HG02642 (cell line): Measurements from ENCODE around the gene NPM1.

Experiments
- ATAC-seq: cut with Tn5 transposase; IDR thresholded peaks from one replicate; pipeline ENCODE4 v1.9.1; 2021; ENCODE audit warnings: mild to moderate bottlenecking; ENCODE audit not compliant: unreplicated experiment, poor library complexity

The NPM1 gene

DNA sequence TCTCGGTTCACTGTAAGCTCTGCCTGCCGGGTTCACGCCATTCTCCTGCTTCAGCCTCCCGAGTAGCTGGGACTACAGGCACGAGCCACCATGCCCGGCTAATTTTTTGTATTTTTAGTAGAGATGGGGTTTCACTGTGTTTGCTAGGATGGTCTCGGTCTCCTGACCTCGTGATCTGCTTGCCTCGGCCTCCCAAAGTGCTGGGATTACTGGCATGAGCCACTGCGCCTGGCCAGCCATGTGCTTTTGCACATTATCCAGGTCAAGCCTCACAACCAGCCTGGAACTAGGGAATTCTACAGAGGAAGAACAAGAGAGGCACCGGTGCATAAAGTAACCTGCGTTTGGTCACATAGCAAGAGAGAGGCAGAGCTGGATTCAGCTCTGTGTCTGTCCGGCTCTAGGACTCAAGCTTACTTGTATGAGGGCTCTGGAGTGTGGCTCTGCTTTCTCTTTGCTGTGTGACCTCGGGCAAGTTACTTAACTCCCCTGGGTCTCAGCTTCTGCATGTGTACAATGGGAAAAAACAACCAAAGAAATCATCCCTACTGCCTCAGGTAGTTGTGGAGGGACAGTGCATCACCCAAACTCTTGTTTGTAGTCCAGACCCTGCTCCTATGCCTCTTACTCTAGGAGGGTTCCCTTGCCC, 38.1 kb downstream of the NPM1 start:
- ATAC-seq, result no peak

DNA sequence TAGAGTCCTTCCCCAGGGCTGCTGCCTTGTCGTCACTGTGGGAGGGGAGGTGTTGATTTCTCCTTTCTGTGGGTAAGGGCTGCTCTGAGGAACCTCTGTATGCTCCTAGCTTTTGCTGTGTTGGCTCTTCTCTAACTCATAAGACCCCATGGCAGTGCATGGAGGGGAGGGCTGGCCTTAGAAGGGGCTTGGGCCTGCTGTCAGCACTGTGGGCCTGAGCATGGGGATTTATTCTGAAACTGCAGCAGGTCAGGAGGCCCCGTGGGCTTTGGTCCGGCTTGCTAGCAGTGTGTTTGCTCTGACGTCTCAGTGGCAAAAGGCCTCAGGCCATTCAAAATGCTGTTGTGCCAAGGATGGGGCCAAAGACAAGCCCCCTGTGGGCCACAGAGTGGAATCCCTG, 38.6 kb downstream of the NPM1 start:
- ATAC-seq, result no peak

DNA sequence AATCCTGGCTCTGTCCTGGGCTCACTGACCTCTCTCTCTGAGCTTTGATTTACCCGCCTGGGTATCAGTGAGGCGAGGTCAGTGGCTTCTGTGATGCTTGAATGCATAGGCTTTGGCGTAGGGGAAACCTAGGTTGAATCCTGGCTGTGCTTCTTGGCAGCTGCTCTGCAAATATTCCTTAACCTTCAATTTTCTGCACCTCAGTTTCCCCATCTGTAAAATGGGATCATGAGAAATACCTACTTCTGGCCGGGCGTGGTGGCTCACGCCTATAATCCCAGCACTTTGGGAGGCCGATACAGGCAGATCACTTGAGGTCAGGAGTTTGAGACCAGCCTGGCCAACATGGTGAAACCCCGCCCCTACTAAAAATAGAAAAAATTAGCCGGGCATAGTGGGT, 39.0 kb downstream of the NPM1 start:
- no peak for ATAC-seq

DNA sequence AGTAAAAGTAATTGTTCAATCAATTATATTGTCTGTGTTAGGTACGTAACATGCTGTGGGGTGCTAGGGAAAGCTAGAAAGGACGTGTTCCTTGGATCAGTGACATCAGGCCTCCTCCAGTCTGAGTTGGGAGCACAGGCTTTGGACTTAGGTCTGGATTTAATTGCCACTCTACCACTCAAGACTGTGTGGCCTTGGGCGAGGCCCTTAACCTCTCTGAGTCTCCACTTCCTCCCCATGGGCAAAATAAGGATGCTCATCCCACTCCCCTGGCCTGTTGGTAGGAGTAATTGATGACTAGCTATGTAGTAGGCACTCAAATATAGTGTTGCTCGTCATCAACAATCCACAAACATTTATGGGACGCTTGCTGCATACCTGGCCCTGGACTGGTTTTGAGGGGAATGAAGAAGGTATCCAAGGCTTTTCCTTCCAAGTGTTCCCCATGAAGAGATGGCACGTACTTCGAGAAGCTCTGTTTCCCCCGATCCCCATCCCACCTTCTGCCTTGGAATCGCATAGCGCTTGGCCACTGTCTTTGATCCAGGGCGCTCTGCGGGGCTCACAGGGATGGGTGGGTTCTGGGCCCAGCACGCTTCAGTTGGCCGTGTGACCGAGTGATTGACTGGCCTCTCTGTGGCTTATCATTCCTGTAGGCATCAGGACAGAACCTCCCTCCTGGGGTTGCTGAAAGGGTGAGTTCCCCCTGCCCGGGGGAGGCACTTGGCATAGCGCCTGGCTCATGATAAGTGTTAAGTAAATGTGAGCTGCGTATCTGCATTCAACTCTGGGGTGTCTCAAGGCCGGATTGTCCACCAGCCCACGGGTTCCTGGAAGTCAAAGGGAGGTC, 39.9 kb downstream of the NPM1 start:
- no peak for ATAC-seq

DNA sequence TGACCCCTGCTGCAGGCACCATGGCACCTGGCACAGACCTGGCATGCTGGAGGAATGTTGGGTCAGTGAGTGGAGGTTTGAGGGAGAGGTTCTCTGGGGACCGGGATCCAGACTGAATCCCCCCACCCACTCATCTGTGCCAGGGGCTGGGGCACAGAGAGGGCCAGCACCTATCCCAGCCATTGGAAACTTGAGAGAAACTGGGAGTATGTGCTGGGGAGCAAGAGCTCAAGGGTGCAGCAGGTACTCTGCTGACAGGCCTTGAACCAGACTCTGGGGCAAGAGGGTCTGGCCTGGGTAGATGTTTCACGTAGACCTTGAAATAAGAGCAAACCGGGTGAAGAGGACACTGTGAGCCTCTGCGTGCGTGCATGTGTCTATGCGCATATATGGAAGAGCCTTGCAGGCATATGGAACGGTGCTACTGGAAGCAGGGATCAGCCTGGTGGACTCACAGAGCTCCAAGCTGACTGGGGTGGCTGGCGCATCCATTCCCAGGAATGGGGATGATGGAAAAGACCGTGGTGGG, 40.6 kb downstream of the NPM1 start:
- no peak for ATAC-seq

DNA sequence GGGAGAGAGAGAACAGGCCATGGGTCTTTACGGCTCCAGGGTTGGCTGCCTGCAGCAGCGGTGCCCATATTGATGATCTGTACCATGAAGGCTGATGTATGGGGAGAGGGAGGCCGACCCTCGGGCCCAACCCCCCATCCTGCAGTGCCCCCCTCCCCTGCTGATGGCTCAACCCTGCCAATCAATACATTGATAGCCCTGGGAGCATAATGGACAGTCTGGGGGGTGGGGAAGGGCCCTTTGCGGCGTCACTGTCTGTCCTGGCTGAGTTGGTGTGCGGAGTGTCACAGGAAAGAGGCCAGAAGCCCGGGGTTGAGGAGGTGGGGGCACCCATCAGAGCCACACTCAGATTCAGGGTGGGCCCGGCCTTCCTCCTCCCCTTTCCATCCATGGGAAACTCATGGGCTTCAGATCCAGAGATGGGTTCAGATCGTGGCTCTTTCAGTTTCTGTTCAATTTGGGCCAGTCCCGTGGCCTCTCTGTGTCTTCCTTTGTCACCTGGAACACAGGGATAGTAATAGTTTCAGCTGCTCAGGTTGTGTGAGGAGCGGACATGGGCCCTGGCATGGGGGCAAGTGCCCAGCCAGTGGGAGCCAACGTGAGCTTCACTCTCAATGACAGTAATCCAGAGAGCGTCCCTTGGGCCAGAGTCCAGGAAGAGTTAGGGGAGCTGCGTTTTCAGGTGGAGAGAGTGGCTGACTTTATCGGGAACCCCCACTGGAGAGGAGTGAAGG, 41.3 kb downstream of the NPM1 start:
- ATAC-seq, result no peak

DNA sequence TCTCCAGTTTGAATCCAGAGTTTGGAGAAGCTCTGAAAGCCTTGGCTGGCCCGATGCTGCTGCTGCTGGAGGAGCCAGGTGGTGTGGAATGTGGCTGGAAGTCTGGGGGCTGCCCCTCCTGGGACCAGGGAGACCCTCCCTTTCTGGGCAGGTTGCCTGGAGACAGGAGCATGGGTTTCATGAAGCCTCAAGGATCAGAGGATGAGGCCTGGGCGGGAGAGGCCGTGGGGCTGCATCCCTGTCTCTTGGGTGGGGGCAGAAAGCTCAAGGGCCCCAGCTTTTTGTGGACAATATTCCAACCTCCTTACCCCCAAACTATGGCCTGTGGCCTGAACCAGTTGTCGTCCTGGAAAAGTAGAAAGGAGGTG, 41.9 kb downstream of the NPM1 start:
- ATAC-seq, result no peak

DNA sequence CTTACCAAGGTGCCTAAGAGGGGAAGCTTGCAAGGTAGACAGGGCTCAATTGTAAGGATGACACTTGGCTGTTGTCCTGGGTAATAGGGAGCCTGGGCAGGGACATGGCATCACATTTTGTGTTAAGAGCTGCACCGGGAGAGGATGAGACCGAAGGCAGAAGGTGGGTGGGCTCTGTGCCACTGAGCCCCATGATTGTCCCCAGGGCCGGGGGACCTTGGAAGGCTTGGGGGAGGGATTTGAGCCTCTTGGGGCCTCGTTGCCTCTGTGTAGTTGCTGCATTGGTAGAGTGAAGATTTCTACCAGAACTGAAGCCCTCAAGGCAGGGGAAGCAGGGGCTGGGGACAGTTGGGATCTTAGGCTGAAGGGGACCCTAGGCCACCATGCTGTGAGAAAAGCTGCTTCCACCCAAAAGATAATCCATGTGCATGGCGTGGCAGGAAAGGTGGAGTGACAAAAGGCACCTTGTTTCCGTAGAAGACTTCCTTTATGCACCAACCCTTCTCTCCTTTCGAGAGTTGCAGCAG, 43.7 kb downstream of the NPM1 start:
- no peak for ATAC-seq

DNA sequence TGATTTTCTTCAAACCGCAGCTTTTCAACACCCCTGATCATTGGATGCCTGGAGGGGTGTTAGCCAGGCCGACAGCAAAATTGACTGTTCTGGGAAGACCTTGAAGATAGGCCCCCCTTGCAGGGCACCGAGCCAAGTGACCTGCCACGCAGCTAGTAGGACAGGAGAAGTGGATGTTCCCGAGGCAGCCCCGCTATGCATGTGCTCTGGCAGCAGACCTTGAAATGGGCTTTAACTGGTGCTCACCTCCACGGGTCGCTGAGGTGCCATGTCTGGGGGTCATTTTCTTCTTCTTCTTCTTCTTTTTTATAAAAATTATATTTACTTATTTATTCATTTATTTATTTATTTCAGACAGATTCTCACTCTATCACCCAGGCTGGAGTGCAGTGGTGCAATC, 44.4 kb downstream of the NPM1 start:
- no peak for ATAC-seq

DNA sequence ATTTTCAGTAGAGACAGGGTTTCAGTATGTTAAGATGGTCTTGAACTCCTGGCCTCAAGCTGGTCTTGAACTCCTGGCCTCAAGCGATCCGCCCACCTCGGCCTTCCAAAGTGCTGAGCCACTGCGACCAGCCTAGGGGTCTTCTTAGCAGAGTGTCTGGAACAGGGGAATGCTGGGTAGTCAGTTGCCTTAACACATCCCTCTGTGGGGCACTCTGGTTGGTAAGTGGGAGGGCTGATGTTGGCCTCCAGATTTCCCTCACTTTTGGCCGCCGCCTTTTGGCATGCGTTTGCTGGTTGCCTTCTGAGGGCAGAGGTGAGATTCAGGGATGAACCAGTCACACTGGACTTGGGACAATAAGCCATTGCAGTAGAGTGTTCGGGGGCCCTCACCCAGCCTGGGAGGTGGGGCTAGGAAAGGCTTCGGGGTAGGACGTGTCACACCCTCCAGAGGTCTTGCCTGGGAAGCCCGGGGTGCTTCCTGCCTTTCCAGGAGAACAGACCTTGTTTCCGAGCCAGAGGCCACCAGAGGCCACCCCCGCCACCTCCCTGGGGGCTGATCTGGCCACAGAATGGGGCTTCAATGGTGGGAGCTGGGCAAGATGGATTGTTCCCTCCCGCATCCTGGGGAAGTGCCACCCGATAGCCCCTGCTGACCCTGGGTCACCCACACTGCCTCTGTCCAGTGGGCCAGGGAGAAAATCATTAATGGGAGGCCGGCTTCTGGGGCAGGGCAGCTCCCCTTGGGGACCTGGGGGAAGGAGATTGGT, 45.1 kb downstream of the NPM1 start:
- no peak for ATAC-seq

DNA sequence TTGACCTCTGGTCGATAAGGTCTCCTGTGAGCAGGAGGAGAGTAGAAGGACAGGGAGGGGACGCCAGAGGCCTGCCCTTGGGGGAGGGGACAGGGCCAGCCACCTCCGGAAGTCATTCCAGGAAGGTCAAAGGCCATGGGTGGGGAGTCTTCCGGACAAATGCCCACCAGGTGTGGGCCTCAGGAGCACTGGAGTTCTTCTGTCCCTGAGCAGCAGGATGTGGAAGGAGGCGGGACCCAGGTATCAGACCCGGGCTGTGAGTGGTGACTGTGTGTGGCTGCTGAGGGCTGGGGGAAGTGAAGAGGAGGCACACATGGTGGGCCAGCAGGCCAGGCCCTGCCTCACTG, 45.7 kb downstream of the NPM1 start:
- ATAC-seq, result no peak

DNA sequence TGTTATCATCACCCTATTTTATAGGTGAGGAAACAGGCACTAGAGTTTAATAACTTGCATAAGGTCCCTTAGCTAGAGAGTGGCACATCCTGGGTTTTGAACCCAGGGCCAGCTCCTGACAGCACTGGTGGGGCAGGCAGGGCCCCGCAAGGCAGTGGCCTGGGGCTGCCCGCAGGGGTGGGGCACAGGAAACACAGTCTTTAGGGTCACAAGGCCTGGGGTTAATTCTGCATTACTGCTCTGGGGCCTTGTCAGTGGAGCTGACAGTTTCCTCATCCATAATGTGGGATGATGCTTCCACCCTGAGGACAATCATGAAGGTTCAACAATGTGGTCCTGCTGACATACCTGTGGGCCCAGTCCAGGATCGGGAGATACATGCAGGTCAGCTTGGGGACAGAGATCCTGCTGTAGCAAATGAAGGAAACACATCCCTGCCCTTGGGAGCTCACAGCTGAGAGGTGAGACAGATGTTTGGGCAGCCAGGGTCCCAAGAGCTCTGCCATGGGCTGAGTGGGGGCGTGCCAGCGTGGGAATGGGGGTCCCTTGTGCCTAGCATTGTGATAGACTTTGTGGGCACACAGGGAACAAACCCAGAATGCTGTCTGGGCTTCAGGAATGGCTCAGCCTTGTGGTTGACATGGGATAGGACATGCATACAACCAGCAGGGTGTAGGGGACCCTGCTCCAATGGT, 46.5 kb downstream of the NPM1 start:
- ATAC-seq, result no peak

DNA sequence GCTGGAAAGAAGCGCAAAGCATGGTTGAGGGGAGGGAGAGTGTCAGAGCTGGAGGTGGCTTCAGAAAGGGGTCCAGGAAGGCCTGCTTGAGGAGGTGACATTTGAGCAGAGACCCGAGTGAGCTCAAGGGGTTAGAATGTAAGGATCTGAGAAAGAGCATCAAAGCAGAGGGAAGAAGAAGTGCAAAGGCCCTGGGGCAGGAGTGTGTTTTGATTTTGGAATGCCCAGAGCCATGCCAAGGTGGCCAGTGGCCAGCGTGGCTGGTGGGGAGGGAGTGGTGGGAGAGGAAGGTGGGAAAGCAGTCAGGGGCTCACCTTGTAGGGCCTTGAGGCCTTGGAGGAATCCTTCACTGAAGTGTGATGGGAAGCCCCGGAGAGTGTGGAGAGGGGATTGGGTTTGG, 47.2 kb downstream of the NPM1 start:
- no peak for ATAC-seq

DNA sequence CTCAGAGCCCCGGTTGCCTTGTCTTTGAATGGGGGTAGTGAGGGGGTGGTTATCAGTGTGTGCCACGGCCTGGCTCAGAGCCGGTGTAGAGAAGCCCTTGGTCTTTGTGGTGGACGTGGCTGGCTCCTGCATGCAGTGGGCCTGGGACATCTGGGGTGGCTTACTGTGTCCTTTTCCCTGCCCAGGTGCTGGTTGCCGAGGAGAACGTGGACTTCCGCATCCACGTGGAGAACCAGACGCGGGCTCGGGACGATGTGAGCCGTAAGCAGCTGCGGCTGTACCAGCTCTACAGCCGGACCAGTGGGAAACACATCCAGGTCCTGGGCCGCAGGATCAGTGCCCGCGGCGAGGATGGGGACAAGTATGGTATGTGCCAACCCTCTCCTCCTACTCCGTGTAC, 48.3 kb downstream of the NPM1 start:
- ATAC-seq, result no peak

DNA sequence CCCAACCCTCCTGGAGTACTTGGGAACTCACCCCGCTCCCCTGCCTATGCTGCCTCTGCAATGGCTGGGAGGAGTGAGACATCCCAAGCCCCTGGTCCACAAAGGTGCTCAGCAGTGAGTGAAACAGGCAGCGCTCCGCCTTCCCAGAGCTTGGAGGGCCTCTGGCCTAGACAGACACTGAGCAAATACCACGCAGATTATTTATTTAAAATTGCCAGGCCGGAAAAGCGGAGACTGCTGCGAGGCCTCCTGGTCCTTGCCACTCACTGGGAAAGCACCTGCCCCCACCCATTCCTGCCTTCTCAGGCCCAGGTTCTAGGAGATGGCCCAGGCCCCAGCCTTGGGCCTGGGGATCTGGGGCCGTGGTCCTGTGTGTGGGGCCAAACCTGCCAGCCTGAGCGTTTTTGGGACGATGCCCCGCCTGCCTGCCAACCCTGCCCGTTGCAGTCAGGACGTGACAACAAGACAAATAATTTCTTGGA, 49.2 kb downstream of the NPM1 start:
- no peak for ATAC-seq

DNA sequence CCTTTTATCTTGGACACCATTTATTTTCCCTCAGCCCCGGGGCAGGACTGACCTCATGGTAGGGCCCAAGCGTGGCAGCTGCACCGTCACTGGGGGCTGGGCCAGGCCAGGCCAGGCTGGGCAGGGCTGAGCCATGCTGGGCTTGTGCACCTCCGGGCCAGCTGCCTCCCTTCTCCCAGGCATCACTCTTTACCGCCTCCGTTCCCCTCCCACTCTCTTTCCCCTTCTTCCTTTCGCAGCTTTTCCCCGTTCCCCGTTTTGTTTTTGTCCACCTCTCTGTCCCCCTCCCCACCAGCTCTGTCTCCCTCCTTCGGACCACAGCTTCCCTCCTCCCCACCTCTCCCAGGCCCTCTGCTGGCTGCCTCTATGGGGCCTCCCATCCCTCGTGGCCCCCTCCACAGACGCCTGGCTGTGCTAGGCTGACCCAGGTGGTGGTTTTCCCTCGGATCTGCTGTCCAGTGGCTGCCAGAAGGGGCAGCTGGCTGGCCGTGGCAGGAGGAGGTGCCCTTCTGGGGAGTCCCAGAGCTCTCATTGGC, 49.7 kb downstream of the NPM1 start:
- ATAC-seq, result no peak

DNA sequence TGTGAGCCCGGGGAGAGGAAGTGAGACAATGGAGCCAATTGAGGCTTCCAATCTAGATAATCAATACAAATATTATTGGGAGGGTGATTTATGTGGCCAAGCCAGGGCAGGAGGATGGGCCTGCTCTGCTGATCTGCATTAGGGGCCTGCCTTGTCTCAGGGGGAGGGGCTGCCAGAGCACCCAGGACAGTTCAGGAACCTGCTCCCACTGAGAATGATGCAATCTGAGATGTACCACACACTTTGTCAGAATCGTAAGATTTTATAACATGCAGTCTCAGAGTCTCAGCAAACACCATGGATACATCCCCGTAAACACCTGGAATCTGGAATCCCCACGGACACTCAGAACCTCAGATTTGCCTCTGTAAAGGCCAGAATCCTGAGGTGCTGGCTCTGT, 51.1 kb downstream of the NPM1 start:
- no peak for ATAC-seq

DNA sequence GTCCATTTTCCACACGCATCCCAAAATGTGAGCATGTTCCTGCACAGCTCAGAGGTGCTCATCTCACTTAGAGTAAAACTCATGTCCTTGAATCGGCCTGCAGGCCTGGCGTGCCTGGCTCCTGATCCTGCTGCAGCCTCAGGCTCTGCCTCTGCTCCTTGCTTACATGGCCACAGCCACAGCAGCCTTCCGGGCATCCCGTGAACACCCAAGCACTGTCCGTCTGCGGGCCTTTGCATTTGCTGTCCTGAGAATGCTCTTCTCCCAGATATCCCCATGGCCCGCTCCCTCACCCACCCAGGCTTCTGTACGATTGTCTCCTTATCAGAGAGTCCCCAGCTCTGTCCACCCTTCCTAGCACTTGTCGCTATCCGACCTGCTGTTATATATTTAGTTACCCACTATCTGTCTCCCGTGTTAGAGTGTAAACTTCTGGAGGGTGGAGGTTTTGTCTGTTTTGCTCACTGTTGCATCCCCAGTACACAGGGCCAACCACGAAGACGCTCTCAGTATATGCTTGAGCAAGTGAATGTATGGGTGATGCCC, 53.7 kb downstream of the NPM1 start:
- no peak for ATAC-seq
